GM12891 (cell line): Measurements from ENCODE around the gene ELFN1.

Experiments used
- DNase-seq: peaks from one replicate; pipeline ENCODE4 v3.0.0; 2011; ENCODE audit warnings: low spot score; ENCODE audit not compliant: insufficient read length
- FAIRE-seq: peaks from 2 replicates; lab custom pipeline; 2011; peaks lifted over from hg19 to GRCh38; lab: Jason Lieb, UNC
- PAX5 ChIP-seq: IDR thresholded peaks from 2 replicates; pipeline ENCODE4 v1.6.1; 2011; ENCODE audit warnings: low read length, moderate library complexity, mild to moderate bottlenecking; ENCODE audit not compliant: insufficient read depth, severe bottlenecking
- POLR2A ChIP-seq: IDR thresholded peaks from 2 replicates; pipeline ENCODE4 v1.6.1; 2011; ENCODE audit warnings: low read depth, low read length, control low read depth
- POLR2AphosphoS5 ChIP-seq: IDR thresholded peaks from 2 replicates; pipeline ENCODE4 v1.6.1; 2011; ENCODE audit warnings: low read depth, low read length, control low read depth
- POU2F2 ChIP-seq: IDR thresholded peaks from 2 replicates; pipeline ENCODE4 v1.6.1; 2011; ENCODE audit warnings: low read depth, mild to moderate bottlenecking, control low read depth, low read length, moderate library complexity
- SPI1 ChIP-seq: IDR thresholded peaks from 2 replicates; pipeline ENCODE4 v1.6.1; 2011; ENCODE audit warnings: low read depth, low read length, control low read depth
- TAF1 ChIP-seq: IDR thresholded peaks from 2 replicates; pipeline ENCODE4 v1.6.1; 2011; ENCODE audit warnings: low read depth, low read length, control low read depth

ELFN1 gene

DNA sequence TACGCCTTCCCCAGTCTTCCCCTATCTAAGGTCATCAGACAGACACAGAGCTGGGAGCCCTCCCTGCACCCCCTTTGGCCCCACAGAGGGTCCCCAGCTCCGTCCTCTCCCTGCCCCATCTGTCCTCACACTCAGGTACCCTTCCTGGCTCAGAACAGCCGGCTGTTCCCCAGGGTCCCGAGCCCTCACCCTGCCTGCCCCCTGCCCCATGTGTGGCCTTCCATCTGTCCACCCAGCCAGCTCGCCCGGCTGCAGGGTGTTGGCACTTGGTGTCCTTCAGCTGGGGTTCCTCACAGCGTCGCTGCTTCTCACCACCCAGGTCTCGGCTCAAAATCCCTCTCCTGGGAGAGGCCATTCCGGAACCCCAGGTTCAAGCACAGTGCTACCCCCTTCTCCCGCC lies 28.9 kb upstream of the ELFN1 start:
- no peak for DNase-seq
- FAIRE-seq, result no peak
- TF ChIP-seq TAF1 (no peak), SPI1 (no peak), POLR2A (no peak), POLR2AphosphoS5 (no peak)

DNA sequence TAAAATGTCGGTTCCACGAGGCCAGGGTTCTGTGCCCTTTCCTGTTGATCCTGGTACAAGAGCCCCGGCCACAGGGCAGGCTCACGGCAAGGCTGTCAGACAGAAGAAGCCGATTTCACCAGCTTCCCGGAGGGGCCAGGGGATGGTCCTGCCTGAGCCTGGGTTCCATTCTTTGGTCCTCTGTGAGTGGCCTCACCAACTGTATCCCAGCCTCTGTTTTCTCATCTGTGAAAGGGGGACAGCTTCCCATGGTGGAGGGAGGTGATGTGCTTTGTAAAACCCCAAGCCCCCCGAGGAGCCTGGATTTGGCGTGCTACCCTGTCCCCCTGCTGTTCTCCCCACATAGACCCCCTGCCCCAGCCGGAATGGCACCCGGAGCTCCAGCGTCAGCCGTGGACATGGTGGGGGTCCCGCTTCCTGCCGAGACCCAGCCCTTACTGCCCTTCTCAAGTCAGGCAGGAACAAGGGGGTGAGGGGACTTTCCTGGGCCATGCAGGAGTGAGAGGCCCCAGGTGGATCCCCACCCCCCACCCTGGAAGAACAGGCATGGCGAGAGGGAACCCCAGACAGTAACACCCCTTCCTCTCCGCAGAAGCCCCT lies 28.3 kb upstream of the ELFN1 start:
- FAIRE-seq, result no peak
- no peak for TF ChIP-seq POLR2A
- TF ChIP-seq SPI1, result no peak
- TF ChIP-seq POLR2AphosphoS5, result no peak
- no peak for TF ChIP-seq POU2F2
- no peak for TF ChIP-seq TAF1
- no peak for TF ChIP-seq PAX5
- DNase-seq, result no peak

DNA sequence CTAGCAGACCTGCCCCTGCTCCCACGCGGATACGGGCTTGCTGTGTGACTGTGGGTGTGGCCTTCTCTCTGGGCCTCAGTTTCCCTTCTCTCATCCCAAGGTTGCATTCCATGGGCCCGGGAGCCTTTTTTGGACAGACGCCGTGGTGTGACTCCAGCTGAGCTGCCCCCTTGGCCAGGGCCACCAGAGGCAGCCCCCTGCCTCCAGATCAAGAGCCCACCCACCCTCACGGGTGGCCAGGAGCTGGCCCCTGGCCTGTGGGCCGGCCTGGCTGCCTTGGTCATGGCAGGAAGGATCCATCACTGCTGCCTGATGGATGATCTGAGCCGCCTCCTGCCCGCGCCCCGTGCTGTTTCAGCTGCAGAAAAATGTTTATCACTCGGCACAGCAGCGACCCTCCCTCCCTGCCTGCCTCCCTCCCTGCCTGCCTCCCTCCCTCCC lies 27.8 kb upstream of the ELFN1 start:
- DNase-seq, result no peak
- TF ChIP-seq POU2F2, result no peak
- no peak for TF ChIP-seq POLR2A
- TF ChIP-seq PAX5, result no peak
- TF ChIP-seq POLR2AphosphoS5, result no peak
- no peak for TF ChIP-seq TAF1
- no peak for TF ChIP-seq SPI1

DNA sequence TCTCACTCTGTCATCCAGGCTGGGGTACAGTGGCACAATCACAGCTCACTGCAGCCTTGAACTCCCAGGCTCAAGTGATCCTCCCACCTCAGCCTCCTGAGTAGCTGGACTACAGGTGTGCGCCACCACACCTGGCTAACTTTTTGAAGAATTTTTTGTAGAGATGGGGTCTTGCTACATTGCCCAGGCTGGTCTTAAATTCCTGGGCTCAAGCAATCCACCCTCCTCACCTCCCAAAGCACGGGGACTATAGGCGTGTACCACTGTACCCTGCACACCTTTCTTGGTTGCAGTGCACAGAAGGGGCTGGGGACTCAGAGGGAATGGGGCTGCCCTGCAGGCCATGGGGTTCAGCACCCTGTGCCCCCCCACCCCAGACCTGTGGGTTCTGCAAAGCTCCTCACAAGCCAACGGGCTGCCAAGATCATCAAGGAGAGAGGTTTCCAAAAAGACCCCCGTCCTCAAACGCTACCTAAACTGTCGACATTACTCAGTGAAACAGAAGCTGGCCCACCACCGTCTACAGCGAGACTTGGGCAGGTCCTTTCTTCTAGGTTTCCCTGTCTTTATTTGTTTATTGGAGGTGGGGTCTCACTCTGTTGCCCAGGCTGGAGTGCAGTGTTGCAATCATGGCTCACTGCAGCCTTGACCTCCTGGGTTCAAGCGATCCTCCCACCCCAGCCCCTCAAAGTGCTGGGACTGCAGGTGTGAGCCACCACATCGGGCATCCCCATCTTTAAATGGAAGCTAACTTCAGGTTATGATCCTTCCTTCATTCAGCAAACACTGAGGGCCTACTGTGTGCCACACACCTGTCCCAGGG lies 26.6 kb upstream of the ELFN1 start:
- TF ChIP-seq SPI1, result no peak
- no peak for TF ChIP-seq POLR2A
- TF ChIP-seq POU2F2, result no peak
- TF ChIP-seq POLR2AphosphoS5, result no peak
- no peak for TF ChIP-seq PAX5
- TF ChIP-seq TAF1, result no peak
- DNase-seq, result no peak
- FAIRE-seq, result no peak

More for the DNA sequence above, 27.8 kb upstream of the ELFN1 start:
- no peak for FAIRE-seq

DNA sequence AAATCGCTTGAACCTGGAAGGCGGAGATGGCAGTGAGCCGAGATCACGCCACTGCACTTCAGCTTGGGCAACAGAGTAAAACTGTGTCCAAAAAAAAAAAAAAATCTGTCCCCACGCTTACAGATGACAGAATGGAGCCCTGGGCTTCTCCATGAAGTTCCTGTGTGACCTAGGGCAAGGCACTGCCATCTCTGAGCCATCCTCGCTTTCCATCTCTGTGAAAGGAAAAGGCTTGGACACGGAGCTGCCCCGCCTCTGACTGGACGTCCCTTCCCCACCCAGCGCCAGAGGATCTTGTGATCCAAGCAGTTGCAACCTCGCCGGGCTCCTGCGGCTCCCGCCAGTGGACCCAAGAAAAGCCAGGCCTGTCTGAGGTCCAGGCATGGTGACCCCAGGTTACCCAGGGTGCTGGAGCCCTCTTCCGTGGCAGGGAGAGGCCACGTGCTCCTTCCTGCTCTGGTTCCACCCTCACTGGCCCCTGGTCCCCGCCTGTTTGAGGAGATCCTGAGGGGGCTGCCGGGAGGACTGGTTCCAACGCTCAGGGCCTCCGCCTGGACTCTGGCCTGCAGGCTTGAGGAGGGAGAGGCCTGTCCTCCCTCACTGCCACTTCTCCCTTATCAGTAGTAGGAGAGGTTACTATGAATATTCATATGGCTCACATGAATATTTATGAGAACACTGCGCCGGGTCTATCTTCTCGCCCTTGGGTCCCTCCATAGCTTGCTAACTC lies 25.6 kb upstream of the ELFN1 start:
- no peak for TF ChIP-seq TAF1
- TF ChIP-seq SPI1, result no peak
- no peak for TF ChIP-seq PAX5
- no peak for TF ChIP-seq POU2F2
- no peak for TF ChIP-seq POLR2AphosphoS5
- TF ChIP-seq POLR2A, result no peak
- DNase-seq, result no peak
- FAIRE-seq, result no peak

DNA sequence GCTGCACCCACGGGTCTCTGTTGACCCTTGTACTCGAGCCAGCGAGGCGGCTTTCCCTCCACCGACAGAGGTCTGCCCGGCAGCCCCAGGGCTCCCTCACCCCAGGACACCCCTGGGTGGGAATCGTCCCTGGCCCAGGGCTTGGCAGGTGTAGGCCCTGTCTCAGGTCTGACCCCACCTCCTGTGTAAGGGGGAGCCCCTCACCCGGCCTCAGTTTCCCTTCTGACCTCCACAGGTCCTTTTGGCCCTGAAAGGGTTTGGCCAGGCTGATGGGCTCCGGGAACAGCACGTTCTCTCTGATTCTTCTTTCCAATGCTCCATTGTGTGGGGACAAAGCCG lies 25.0 kb upstream of the ELFN1 start:
- DNase-seq, result no peak
- no peak for TF ChIP-seq POLR2A
- no peak for TF ChIP-seq SPI1
- TF ChIP-seq PAX5, result no peak
- no peak for TF ChIP-seq TAF1
- TF ChIP-seq POLR2AphosphoS5, result no peak
- no peak for TF ChIP-seq POU2F2
- FAIRE-seq, result no peak

DNA sequence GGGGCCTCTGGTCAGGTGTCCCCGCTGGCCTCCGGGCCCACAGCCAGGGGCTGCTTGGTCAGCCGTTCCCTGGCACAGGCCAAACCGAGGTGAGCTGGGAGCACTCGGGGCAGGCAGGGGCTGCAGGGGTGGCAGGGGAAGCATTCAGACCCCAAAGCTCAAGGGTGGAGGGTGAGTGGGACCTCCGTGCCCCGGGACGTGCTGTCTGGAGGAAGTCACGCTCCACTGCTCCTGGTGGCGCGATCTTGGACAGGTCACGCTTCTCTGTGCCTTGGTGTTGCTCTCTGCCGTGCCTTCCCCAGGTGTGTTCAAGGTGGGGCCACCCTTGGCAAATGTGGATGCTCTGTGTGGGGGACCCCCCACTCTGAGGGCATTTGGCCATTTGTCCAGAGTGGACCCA lies 24.6 kb upstream of the ELFN1 start:
- FAIRE-seq (no peak), DNase-seq (no peak)
- TF ChIP-seq SPI1, result no peak
- TF ChIP-seq POLR2A, result no peak
- TF ChIP-seq POLR2AphosphoS5, result no peak
- no peak for TF ChIP-seq TAF1
- TF ChIP-seq PAX5, result no peak
- TF ChIP-seq POU2F2, result no peak

DNA sequence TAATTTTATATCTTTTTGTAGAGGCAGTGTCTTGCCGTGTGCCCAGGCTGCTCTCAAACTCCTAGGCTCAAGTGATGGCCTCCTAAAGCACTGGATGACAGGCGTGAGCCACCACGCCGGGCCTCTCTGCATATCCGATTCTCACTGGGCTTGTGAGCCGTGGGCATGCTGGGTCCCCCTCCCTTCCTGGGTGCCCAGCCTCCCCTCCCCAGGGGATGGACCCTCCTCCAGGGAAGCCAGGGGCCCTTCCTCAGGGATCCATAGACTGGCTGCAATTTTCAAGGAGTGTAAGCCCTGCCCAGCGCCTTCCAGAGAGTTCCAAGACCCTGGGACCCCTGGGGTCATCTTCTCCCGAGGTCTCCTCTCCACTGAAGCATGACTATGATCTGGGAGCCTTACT lies 23.7 kb upstream of the ELFN1 start:
- FAIRE-seq, result no peak
- no peak for DNase-seq
- no peak for TF ChIP-seq POU2F2
- no peak for TF ChIP-seq PAX5
- no peak for TF ChIP-seq SPI1
- TF ChIP-seq POLR2AphosphoS5, result no peak

DNA sequence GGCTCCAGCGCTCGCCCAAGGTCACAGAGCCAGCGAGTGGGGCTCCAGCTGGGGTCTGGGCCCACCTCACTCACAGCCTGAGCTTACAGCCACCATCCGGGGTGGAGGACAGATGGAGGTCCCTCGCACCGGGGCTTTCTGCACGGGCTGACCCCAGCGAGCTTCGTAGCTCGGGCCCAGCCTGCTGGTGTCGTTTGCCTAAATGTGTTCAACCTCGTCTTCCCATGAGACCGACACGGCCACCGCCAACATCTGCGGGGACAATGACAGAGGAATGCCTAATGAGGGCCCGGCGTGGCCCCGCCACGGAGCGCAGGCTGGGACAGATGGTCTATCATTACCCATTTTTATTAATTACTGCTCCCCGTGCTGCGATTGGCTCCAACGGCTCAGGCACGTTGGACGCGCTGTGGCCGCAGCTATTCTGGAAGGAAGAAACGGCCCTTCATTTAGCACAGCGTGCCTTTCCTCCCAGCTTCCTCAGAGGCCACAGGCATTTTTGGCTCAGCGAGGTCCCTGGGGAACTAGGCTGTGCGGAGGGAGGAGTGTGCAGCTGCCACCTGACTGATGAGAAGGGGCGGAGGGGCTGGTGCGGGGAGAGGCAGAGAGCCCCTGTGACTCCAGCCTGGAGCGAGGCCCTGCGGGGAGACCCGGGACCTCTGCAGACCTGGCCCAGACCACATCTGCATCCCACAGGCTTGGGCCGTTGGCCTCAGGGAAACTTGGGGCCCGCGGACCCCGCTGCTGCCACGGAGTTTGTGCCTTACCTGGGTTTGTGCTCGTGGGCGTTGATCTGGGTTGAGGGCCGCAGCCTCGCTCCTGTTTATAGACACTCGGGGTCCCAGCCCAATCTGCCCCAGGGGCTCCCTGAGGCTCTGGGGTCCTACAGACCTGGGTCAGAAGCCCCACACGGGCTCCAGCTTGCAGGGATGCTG lies 22.9 kb upstream of the ELFN1 start:
- TF ChIP-seq TAF1 (no peak), POLR2AphosphoS5 (no peak), SPI1 (no peak), POLR2A (no peak), PAX5 (no peak), POU2F2 (no peak)
- FAIRE-seq (no peak), DNase-seq (no peak)
